Central memory CD8-positive, alpha-beta T cell (primary cell): ENCODE results near the gene DISP1.

Experiments
- ATAC-seq: fragments of 150-1000 bp; cut with Tn5 transposase; replicated peaks from 2 replicates; pipeline ENCODE4 v1.10.0; 2022; ENCODE audit warnings: mild to moderate bottlenecking, moderate FRiP score, moderate number of reproducible peaks; ENCODE audit not compliant: poor library complexity, severe bottlenecking; ENCODE audit errors: extremely low read depth
- DNase-seq, 2 donors: peaks; one replicate each; pipeline ENCODE4 v3.0.0; 2021; ENCODE audit warnings: low spot score in 2 of 2
- H3K27ac Mint-ChIP-seq: one replicate; pipeline ENCODE4 v1.8.0; 2022; ENCODE audit warnings: low read depth, mild to moderate bottlenecking, moderate library complexity, mixed read lengths
- H3K27me3 Mint-ChIP-seq: one replicate; pipeline ENCODE4 v1.8.0; 2022; ENCODE audit warnings: mixed read lengths
- H3K36me3 Mint-ChIP-seq: one replicate; pipeline ENCODE4 v1.8.0; 2022; ENCODE audit warnings: mild to moderate bottlenecking, moderate library complexity, mixed read lengths; ENCODE audit not compliant: insufficient read depth
- H3K4me1 Mint-ChIP-seq: one replicate; pipeline ENCODE4 v1.8.0; 2022; ENCODE audit warnings: mixed read lengths
- H3K4me3 Mint-ChIP-seq: one replicate; pipeline ENCODE4 v1.8.0; 2022; ENCODE audit warnings: mild to moderate bottlenecking, moderate library complexity, mixed read lengths
- H3K9me3 Mint-ChIP-seq: one replicate; pipeline ENCODE4 v1.8.0; 2022; ENCODE audit warnings: mixed read lengths

Gene DISP1

GRCh38 chr1:222814536-222815439 lies at the start of gene DISP1:
DISP1 (plus strand) TSS chr1:222815039; CDS start chr1:222942824, 127,785 bp downstream.
- DNase-seq (peak; percentile 21 to 41), ATAC-seq (peak; percentile 89)
- Mint-ChIP-seq H3K27me3 (no peaks in the 10 kb centered on the region), H3K4me1 (peaks cover 32% of the 10 kb centered on the region), H3K9me3 (no peaks in the 10 kb centered on the region), H3K27ac (peak within 1 kb of the TSS; percentile 91), H3K36me3 (peaks cover 3% of the 10 kb centered on the region), H3K4me3 (peak within 1 kb of the TSS; percentile 93)

- Mint-ChIP-seq H3K27me3 (peaks cover 47% of the 10 kb centered on the region), H3K27ac (no peak overlapping the region), H3K36me3 (peaks cover 4% of the 10 kb centered on the region), H3K4me3 (no peak overlapping the region), H3K4me1 (no peaks in the 10 kb centered on the region), H3K9me3 (peaks cover 10% of the 10 kb centered on the region)
- DNase-seq (no peak), ATAC-seq (no peak)
Measured at GRCh38 chr1:222767152-222767571, 47.7 kb upstream of the DISP1 start.

- DNase-seq (no peak), ATAC-seq (no peak)
- Mint-ChIP-seq H3K36me3 (peaks cover 4% of the 10 kb centered on the region), H3K27ac (no peak overlapping the region), H3K4me1 (peaks cover 12% of the 10 kb centered on the region), H3K9me3 (peaks cover 10% of the 10 kb centered on the region), H3K4me3 (no peak overlapping the region), H3K27me3 (peaks cover 48% of the 10 kb centered on the region)
Measured at GRCh38 chr1:222768592-222768991, 46.2 kb upstream of the DISP1 start.

GRCh38 chr1:222769181-222769580 lies 45.7 kb upstream of the DISP1 start:
- peaks cover 4% of the 10 kb centered on the region for H3K36me3 Mint-ChIP-seq
- DNase-seq (no peak), ATAC-seq (no peak)
- peaks cover 42% of the 10 kb centered on the region for H3K27me3 Mint-ChIP-seq
- H3K4me3 Mint-ChIP-seq, result no peak overlapping the region
- H3K4me1 Mint-ChIP-seq, result peaks cover 12% of the 10 kb centered on the region
- peaks cover 10% of the 10 kb centered on the region for H3K9me3 Mint-ChIP-seq
- H3K27ac Mint-ChIP-seq, result no peak overlapping the region

GRCh38 chr1:222769971-222770620 lies 44.7 kb upstream of the DISP1 start:
- Mint-ChIP-seq H3K27me3 (peaks cover 33% of the 10 kb centered on the region), H3K27ac (no peak overlapping the region)
- no peak for ATAC-seq

DNA sequence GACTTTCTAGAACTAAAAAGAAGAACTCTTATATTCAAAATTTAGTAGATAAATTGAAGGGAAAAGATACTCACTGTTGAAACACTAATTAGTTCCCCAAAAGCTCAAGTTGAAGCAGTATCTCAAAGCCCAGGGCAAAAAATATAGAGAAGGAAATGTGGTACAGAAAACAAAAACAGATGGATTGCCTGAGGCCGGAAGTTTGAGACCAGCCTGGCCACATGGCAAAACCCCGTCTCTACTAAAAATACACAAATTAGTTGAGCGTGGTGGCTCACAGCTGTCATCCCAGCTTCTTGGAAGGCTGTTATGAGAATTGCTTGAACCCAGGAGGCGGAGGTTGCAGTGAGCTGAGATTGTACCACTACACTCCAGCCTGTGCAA lies 41.9 kb upstream of the DISP1 start:
- peaks cover 12% of the 10 kb centered on the region for H3K4me1 Mint-ChIP-seq
- H3K4me3 Mint-ChIP-seq, result no peak overlapping the region
- peaks cover 6% of the 10 kb centered on the region for H3K36me3 Mint-ChIP-seq
- DNase-seq (no peak), ATAC-seq (no peak)
- peak overlapping the region; percentile 67 for H3K27ac Mint-ChIP-seq
- H3K9me3 Mint-ChIP-seq, result peaks cover 10% of the 10 kb centered on the region
- H3K27me3 Mint-ChIP-seq, result peaks cover 26% of the 10 kb centered on the region

More at GRCh38 chr1:222769971-222770620, 44.7 kb upstream of the DISP1 start:
- no peak for DNase-seq
- peaks cover 6% of the 10 kb centered on the region for H3K36me3 Mint-ChIP-seq
- no peak overlapping the region for H3K4me3 Mint-ChIP-seq
- H3K9me3 Mint-ChIP-seq, result peaks cover 10% of the 10 kb centered on the region
- H3K4me1 Mint-ChIP-seq, result peaks cover 12% of the 10 kb centered on the region

DNA sequence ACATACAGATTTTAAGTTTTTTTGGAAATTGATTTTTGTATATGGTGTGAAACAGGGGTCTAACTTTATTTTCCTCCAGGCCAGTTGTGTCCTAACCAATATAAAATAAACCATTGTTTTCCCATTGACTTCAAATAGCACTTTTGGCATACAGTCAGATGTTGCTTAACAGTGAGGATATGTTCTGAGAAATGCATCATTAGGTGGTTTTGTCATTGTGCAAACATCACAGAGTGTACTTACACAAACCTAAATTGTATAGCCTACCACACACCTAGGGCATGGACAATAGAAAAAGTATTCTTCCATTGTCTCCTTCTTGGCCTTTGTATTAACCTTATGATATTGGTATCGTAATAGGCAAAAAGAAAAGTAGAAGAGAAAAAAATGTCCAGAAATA lies 37.4 kb upstream of the DISP1 start:
- Mint-ChIP-seq H3K4me3 (no peak overlapping the region), H3K27ac (no peak overlapping the region), H3K27me3 (peaks cover 33% of the 10 kb centered on the region), H3K9me3 (no peaks in the 10 kb centered on the region), H3K4me1 (peaks cover 11% of the 10 kb centered on the region), H3K36me3 (peaks cover 1% of the 10 kb centered on the region)
- DNase-seq (no peak), ATAC-seq (no peak)

DNA sequence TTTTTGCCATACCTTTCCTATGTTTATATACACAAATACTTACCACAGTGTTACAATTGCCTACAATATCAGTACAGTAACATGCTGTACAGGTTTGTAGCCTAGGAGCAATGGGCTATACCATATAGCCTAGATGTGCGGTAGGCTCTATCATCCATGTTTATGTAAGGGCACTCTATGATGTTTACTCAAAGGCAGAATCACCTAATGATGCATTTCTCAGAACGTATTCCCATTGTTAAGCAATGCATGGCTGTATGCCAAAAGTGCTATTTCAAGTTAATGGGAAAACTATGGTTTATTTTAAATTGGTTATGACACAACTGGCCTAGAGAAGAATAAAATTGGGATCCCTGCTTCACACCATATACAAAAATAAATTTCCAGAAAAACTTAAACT lies 36.9 kb upstream of the DISP1 start:
- Mint-ChIP-seq H3K27me3 (peaks cover 33% of the 10 kb centered on the region), H3K9me3 (no peaks in the 10 kb centered on the region), H3K4me3 (no peak overlapping the region), H3K36me3 (peaks cover 1% of the 10 kb centered on the region), H3K27ac (no peak overlapping the region), H3K4me1 (peaks cover 6% of the 10 kb centered on the region)
- ATAC-seq (no peak), DNase-seq (no peak)

- DNase-seq (no peak), ATAC-seq (no peak)
- Mint-ChIP-seq H3K4me1 (no peaks in the 10 kb centered on the region), H3K27me3 (peaks cover 51% of the 10 kb centered on the region), H3K27ac (no peak overlapping the region), H3K9me3 (no peaks in the 10 kb centered on the region), H3K36me3 (no peaks in the 10 kb centered on the region), H3K4me3 (no peak overlapping the region)
Measured at GRCh38 chr1:222781251-222781650, 33.6 kb upstream of the DISP1 start.

DNA sequence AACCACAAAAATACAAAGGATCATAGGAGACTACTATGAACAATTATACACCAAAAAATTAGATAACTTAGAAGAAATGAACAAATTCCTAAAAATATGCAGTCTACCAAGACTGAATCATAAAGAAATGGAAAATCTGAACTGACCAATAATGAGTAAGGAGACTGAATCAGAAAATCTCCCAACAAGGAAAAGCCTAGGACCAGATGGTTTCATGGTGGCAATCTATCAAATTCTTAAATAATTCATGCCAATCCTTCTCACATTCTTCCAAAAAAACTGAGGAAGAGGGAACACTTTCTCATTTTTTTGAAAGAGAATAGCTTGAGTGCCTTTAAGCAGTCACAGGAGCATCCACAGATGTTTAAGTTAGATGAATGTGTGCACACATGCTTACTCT lies 31.8 kb upstream of the DISP1 start:
- H3K9me3 Mint-ChIP-seq, result no peaks in the 10 kb centered on the region
- peaks cover 51% of the 10 kb centered on the region for H3K27me3 Mint-ChIP-seq
- H3K27ac Mint-ChIP-seq, result no peak overlapping the region
- ATAC-seq (no peak), DNase-seq (no peak)
- no peaks in the 10 kb centered on the region for H3K4me1 Mint-ChIP-seq
- H3K36me3 Mint-ChIP-seq, result no peaks in the 10 kb centered on the region
- H3K4me3 Mint-ChIP-seq, result no peak overlapping the region

DNA sequence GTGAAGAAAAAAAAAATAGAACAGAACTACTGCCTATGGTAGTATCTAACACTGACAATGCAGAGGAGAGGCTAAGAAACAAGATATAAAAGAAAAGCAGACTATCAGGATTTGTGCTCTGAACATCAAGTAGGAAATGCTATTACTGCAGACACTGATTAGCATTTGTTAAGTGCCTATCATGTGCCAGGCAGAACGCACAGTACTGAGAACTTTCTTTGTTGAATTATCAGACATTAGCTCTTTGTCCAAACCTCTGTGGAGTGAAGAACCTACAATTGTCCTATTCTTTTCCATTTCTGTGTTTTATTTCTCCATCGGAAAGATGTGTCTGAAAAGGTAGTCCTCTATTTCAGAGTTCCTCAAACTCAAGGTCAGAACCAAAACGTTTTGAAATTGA lies 30.5 kb upstream of the DISP1 start:
- H3K27me3 Mint-ChIP-seq, result peaks cover 51% of the 10 kb centered on the region
- no peak for ATAC-seq
- H3K27ac Mint-ChIP-seq, result no peak overlapping the region
- no peaks in the 10 kb centered on the region for H3K9me3 Mint-ChIP-seq
- no peak overlapping the region for H3K4me3 Mint-ChIP-seq
- H3K4me1 Mint-ChIP-seq, result no peaks in the 10 kb centered on the region
- no peaks in the 10 kb centered on the region for H3K36me3 Mint-ChIP-seq
- DNase-seq, result no peak

DNA sequence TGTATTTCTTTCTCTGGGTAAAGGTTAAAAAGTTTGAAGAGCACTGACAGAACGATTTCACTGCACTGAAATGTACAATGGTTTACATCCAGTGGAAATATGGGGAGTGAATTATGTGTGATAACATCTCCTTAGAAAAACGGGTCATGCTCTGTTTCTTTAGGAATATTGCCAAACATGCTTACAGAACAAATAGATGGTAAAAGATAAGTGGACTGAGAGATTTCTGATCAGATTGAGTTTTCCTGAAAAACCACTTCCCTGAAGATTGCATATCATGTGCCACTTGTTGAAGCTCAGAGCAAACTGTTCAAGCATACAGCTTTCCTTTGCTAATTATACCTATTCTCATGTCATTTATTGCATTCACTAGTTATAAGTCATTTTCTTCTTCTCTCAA lies 29.9 kb upstream of the DISP1 start:
- H3K4me1 Mint-ChIP-seq, result no peaks in the 10 kb centered on the region
- H3K36me3 Mint-ChIP-seq, result no peaks in the 10 kb centered on the region
- peaks cover 49% of the 10 kb centered on the region for H3K27me3 Mint-ChIP-seq
- no peak for ATAC-seq
- DNase-seq, result no peak
- no peak overlapping the region for H3K4me3 Mint-ChIP-seq
- H3K27ac Mint-ChIP-seq, result no peak overlapping the region
- no peaks in the 10 kb centered on the region for H3K9me3 Mint-ChIP-seq

- Mint-ChIP-seq H3K4me3 (no peak overlapping the region), H3K27me3 (peaks cover 43% of the 10 kb centered on the region)
Measured at GRCh38 chr1:222785529-222785928, 29.3 kb upstream of the DISP1 start.

More at GRCh38 chr1:222785529-222785928, 29.3 kb upstream of the DISP1 start:
- DNase-seq, result no peak
- Mint-ChIP-seq H3K27ac (no peak overlapping the region), H3K4me1 (no peaks in the 10 kb centered on the region), H3K9me3 (no peaks in the 10 kb centered on the region), H3K36me3 (no peaks in the 10 kb centered on the region)
- no peak for ATAC-seq
